Stimulated activated naive CD8-positive, alpha-beta T cell treated with anti-CD3 and anti-CD28 coated beads, Interleukin-15, Interleukin-2, amounts not matched to agents 100 U/mL and 50 U/mL, for 24 hours (primary cell): ENCODE data around the gene SSBP2.

ENCODE experiments used
- ATAC-seq: fragments of 150-1000 bp; cut with Tn5 transposase; one replicate; pipeline ENCODE4 v1.10.0; 2021
- DNase-seq: peaks from one replicate; pipeline ENCODE4 v3.0.0; 2021

Gene SSBP2

DNA sequence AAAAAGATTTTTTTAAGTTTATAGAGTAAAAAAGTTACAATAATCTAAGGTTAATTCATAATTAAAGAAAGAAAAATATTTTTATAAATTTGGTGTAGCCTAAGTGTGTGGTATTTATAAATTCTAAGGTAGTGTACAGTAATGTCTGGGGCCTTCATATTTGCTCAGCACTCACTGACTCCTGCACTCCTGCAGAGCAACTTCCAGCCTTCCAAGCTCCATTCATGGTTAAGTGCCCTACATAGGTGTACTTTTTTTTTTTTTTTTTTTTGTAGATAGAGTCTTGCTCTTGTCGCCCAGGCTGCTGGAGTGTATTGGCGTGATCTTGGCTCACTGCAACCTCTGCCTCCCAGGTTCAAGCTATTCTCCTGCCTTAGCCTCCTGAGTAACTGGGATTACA is 367.0 kb downstream of the SSBP2 start:
- DNase-seq (no peak), ATAC-seq (no peak)

DNA sequence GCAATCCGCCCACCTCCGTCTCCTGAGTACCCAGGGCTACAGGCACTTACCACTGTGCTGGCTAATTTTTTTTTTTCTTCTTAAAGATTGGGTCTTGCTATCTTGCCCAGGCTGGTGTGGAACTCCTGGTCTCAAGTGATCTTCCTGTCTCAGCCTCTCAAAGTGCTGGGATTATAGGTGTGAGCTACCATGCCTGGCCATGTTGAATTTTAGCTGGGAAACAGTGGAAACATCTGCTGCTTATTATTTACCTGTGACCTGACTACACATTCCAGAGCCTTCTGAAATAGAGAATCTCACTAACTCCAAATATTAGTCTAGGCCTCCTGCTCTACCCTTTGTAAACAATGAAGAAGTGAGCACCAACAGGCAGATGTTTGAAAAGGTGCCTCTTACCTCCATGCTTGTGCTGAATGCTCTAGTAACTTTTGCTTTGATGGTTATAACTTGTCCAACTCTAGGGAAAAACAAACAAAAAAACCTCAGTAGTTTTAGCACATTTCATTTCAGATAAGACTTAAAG is 379.5 kb downstream of the SSBP2 start:
- ATAC-seq (no peak), DNase-seq (no peak)

DNA sequence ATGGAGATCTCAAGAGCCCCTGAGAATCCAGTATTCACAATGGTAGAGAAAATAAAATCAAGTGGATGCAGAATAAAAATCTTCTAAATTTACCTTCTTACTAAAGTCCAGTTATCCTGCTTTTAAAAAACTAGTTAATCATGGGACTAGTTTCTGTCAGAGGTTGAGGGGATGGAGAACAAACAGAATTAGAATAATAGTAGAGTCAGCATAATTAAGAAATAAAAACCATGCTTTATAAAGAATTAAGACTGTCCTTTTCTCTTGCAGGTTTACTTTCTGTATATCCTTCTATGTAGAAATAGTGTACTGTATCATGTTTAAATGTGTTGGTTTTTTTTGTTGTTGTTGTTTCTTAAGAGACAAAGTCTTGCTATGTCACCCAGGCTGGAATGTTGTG is 380.0 kb downstream of the SSBP2 start:
- ATAC-seq, result no peak
- no peak for DNase-seq

DNA sequence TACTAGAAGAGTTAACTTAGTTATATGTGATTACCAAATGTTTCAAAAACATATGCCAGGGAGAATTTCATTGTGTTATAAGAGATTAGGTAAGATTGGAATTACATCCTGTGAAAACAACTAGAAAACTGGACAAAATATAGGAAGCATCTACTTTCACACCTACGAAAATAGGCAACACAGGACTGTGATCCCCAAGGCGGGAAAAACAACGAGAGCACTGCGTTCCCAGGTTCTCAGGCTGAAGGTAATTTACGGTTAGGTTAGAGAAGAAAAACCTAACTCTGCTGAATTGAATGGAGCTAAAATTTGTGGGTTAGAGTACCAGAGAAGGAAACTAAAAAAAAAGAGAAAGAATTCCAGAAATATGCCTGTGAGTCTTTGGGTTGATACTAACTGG is 385.4 kb downstream of the SSBP2 start:
- DNase-seq, result no peak
- ATAC-seq, result no peak

DNA sequence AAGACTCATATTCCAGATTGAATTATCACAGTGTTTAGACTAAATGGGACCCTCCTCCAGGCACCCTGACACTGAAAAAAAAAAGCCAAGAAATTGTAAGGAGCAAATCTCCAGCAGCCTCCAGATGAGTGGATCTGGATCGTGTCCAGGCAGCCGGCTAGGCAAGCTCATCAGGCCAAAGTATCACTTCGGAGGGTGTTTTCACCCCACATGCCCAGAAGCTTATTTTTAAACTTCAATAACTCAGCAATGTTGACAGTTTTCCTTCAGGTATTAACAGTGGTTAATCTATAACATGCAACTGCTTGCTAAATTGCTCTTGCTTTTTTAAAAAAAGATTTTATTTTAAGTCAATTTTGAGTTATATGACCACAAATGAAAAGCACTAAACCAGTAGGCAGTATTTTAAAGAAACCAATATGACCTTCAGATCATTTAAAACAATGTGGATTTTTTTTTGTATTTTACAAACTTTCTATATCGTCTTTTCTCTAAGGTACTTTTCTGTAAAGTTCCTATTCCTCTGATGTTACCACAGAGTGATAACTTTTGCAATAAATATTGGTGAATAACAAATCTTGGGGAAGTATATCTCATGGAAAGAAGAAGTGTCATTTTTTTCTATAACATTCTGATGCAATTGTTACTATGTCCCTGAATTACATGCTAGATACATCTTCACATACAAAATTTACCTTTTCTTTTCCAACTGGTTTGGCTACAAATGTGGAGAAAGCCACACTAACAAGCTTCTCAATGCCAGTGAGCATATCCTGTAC is 387.6 kb downstream of the SSBP2 start:
- no peak for DNase-seq
- ATAC-seq, result no peak
